Activated CD8-positive, alpha-beta memory T cell treated with anti-CD3 and anti-CD28 coated beads, Interleukin-2, amount 50 U/mL, for 4 hours (primary cell): ENCODE measurements around the gene TTC24.
A peak's percentile ranks its signal among the peaks of the same experiment; 100 is the strongest.
"Not testable (repeated sequence)": the region's sequence is repeated elsewhere in the genome, so short reads cannot be mapped to it uniquely, and the experiment has no call there.

ENCODE experiments used
- DNase-seq: peaks from one replicate; pipeline ENCODE4 v3.0.0-alpha.2; 2020

TTC24 gene

GRCh38 chr1:156612666-156613065 is 33.1 kb downstream of the TTC24 start:
- no peak for DNase-seq

- no peak for DNase-seq
These were observed 36.4 kb downstream of the TTC24 start for GRCh38 chr1:156615946-156616345.

- no peak for DNase-seq
These were observed 36.9 kb downstream of the TTC24 start for GRCh38 chr1:156616463-156616862.

GRCh38 chr1:156618853-156619581 is 39.5 kb downstream of the TTC24 start, which contains the start of gene HAPLN2:
Gene HAPLN2, plus strand, starts transcription at chr1:156619415. Its CDS starts 4,076 bp downstream, at chr1:156623491.
- peak; percentile 24 for DNase-seq

GRCh38 chr1:156619582-156619955 is 40.0 kb downstream of the TTC24 start:
- DNase-seq, result no peak

- DNase-seq, result no peak
These were observed 43.2 kb downstream of the TTC24 start for GRCh38 chr1:156622581-156623297.

GRCh38 chr1:156623946-156624813 is 44.7 kb downstream of the TTC24 start:
- peak; percentile 52 for DNase-seq

- DNase-seq, result no peak
These were observed 45.4 kb downstream of the TTC24 start for GRCh38 chr1:156624814-156625435.

GRCh38 chr1:156625436-156626078 is 46.0 kb downstream of the TTC24 start:
- peak; percentile 77 for DNase-seq

- no peak for DNase-seq
These were observed 46.5 kb downstream of the TTC24 start for GRCh38 chr1:156626079-156626438.

- DNase-seq, result peak; percentile 39
These were observed 47.9 kb downstream of the TTC24 start for GRCh38 chr1:156627313-156627880.

GRCh38 chr1:156629823-156630449 is 50.4 kb downstream of the TTC24 start:
- no peak for DNase-seq

GRCh38 chr1:156631152-156631551 is 51.6 kb downstream of the TTC24 start:
- DNase-seq, result not testable (repeated sequence)

GRCh38 chr1:156632355-156632754 is 52.8 kb downstream of the TTC24 start:
- DNase-seq, result no peak
